ENCODE measurements around the gene TNFRSF25. TPM values are rescaled to one million over a fixed set of nuclear protein-coding genes. Genes with fewer than 3 reads are reported as not detected.

Gene TNFRSF25, protein sequence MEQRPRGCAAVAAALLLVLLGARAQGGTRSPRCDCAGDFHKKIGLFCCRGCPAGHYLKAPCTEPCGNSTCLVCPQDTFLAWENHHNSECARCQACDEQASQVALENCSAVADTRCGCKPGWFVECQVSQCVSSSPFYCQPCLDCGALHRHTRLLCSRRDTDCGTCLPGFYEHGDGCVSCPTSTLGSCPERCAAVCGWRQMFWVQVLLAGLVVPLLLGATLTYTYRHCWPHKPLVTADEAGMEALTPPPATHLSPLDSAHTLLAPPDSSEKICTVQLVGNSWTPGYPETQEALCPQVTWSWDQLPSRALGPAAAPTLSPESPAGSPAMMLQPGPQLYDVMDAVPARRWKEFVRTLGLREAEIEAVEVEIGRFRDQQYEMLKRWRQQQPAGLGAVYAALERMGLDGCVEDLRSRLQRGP
- 3.3 and 5.2 TPM in 2 replicates for total RNA-seq

DNA sequence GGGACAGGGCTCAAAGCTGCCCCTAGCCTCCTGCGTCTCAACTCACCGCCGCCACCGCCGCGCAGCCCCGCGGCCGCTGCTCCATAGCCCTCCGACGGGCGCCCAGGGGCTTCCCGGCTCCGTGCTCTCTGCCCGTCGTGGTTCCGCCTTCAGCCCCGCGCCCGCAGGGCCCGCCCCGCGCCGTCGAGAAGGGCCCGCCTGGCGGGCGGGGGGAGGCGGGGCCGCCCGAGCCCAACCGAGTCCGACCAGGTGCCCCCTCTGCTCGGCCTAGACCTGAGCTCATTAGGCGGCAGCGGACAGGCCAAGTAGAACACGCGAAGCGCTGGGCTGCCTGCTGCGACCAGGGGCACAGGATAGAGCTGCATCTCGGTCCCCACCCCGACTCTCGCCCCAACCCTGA, at the start of gene TNFRSF25:
TSS of gene TNFRSF25 (minus strand) at position 151 of the 400 bp plus-strand sequence. CDS start at position 85, 66 bp downstream.
- no peak for DNase-seq (ENCODE audit: low read depth in 2 of 2)

DNA sequence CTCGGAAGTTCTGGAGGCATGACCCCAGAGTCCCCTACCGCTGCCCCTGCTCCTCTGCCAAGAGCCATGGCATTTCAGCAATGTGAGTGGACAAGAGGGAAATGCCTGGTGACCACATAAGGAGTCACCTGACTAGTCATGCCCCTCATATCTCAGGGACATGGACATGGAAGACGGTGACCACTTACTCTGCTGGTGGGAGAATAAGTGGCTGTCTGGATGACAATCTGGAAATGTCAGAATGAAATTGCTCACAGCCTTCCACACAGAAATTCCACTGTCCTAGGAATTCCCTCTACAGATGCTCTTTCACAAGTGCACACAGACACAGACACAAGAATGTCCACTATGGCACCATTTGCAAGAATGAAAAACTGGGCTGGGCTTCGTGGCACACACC, 49.8 kb upstream of the TNFRSF25 start:
- DNase-seq (ENCODE audit: low read depth in 2 of 2): no peak

DNA sequence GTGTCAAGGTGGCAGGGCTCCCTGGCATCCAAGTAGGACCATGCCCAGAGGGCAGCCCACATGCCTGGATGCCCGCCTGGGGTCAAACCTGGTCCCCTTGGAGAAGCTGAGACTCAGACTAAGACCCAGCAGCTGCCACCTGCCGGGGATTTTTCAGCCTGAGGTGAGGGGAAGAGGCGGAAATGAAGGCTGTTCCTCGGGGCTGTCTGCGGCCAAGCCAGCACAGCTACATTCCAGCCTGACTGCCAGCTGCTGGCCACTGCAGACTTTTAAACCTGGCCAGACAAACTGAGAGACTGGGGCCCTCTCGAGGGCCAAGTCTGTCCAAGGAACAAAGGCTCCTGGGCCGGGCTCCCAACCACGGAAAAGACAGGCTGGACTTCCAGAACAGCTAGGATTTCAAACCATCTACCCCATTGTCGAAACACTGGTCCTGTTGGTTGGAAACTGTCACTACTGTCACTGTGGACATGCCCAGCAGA, 47.4 kb upstream of the TNFRSF25 start:
- DNase-seq (ENCODE audit: low read depth in 2 of 2): no peak

DNA sequence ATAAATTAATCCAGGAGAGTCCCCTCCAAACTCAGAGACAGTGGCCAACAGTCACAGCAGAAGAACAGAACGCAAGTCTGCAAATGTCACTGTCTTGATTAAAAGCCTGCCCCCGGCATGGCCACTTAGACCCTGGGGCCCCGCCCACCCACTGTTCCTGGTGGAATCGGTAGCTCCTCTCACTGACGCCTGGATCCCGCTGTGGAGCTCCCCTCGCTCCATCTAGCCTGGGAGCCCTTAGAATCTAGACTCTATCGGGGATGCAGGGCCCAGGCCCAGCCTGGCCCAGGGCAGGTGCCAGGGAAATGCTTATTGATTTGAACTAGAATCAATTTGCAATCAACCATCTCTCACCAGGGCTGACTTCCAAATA, 46.9 kb upstream of the TNFRSF25 start:
- no peak for DNase-seq (ENCODE audit: low read depth in 2 of 2)

DNA sequence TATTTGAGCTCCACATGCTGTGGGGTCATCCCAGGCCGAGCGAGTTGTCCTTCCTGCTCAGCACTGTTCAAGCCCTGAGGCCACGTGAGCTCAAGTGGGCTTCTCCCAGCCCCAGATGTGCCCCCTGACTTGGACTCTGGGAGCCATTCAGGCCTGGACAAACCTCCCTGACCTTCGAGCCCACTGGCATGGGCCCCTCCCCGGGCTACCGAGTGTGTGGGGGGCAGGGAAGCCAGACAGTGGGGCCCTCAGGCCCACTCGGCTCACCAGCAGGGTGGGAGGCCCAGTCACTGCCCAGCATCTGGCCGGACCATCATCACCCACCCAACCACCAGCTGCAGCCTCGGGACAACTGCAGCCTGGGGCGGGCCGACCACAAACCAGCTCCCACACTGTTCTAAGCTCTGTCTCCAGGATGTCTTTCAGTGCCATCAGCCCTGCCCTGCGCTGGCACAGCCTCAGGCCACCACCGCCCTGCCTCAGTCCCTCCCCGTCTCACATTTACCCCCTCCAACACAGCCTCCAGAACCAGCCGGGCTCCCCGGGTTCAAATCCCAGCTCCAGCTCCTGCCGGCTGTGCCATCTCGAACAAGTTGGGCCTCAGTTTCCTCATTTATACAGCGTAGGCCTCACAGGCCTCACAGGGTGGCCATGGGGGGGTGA, 46.4 kb upstream of the TNFRSF25 start:
- no peak for DNase-seq (ENCODE audit: low read depth in 2 of 2)

DNA sequence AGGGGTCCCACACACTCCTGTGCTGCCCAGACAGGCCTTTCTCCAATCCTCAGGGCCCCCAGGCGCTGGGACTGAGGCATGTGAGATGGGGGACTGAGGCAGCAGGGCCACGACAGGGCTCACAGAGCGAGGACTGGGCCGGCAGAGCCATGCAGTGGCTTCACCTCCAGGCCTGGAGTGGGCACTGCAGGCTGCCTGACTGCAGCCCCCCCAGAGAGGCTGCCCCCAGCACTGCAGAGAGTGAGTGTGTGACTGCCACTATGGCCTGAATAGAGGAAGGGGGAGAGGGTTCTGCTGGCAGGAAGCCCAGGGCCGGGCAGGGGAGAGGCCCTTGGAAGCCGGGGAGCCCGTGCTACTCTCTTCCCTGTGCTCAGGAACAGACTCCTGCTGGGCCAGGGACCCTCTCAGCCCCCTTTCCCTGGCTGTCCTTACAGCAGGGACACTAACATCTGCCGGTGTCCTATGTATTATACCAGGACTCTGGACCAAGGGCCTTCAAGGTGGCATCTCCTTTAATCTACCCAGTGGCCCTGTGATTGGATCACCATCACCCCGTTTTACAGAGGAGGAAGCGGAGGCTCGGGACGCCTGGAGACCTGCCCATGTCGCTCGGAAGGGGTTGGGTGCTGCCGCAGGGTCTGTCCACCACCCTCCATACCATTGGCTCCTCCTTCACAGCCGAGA, 45.7 kb upstream of the TNFRSF25 start:
- no peak for DNase-seq (ENCODE audit: low read depth in 2 of 2)

DNA sequence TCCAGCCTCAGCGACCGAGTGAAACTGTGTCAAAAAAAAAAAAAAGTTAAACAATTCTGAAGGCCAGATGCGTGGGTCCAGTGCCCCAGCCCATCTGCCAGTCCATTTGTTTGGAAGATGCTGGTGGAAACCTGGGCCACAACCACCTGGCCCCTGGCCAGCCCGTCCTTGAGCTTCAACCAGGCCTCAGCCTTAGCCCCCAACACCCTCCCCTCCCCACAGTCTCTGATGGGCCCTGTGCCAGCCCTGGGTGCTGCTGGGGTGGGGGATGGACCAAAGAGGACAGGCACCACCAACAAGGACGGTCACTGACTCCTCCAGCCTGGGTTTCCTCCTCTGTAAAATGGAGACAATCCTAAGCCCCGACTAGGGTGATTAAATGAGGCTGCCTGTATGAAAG, 45.1 kb upstream of the TNFRSF25 start:
- DNase-seq (ENCODE audit: low read depth in 2 of 2): no peak

DNA sequence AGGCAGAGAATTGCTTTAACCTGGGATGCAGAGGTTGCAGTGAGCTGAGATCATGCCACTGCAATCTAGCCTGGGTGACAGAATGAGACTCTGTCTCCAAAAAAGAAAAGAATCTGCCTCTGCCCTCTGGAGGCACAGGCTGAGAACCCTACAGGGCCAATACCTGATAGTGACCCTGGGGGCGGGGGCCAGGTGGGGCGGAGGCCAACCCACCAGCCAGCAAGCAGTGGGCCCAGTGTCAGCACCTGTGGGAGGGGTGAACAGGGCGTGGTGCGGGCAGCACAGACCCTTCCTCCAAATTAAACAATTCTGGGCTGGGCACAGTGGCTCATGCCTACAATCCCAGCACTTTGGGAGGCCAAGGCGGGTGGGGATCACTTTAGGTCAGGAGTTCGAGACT, 44.5 kb upstream of the TNFRSF25 start:
- no peak for DNase-seq (ENCODE audit: low read depth in 2 of 2)

DNA sequence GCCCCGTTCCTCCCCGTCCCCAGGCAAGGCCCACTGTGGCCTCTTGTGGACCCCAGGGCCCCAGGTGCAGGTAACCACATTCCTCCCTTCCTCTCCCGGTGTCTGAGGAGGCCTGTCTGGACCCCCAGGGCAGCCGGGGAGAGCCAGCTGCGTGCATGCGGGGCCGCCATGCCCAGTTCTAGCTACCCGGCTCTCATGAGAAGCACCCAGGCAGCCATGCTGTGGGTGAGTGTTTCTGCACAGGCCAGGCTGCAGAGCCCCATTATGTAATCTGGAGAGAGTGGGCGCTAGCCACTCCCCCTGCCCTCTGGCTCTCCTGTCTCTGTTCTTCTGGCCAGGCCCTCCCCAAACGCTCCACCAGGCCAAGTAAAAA, 43.9 kb upstream of the TNFRSF25 start:
- DNase-seq (ENCODE audit: low read depth in 2 of 2): no peak

DNA sequence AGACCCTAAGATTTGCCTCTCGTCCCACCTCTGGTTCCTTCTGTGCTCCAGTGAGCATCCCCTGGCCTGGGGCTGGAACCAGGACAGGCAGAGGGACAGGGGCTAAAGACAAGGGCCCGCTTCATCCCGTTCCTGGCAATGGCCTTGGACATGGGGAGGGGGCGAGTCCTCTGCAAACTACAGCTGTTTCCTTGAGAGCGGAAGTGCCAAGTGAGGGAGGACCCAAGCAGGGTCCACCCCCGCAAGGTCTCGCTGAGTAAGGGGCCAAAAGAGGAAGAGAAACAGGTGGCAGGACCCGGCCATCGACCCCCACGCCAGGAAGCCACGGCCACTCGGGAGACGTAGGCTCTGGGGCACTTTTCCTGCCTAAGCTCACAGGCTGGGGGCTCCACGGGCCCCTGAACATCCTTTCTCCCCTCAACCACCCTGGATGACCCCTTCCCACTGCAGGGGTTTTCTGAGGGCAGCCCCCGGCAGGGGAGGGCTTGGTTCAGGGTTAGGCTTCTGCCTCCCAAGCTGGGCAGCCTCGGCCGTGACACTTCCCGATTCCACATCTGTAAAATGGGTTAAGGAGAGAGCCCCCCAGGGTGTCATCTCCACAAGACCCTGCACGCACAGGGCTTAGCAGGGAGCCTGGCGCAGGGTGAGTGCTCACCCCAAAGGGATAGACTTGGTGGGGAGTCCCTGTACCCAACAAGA, 43.4 kb upstream of the TNFRSF25 start:
- DNase-seq (ENCODE audit: low read depth in 2 of 2): no peak

DNA sequence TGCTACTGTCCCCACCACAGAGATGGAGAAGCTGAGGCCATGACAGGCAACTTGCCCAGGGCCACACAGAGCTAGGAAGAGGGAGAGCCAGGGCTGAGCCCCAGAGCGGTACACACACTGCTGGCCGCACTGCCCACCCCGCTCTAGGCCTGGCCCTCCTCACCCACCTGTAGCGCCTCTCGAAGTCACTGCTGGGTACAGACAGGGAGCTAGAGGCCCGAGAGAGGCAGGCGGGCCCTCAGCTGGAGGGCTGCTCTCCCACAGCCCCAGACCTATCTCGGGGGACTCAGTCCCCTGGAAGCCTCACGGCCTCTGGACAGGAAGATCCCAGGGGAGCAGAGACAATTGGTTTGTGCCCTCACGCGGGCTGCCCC, 42.8 kb upstream of the TNFRSF25 start:
- no peak for DNase-seq (ENCODE audit: low read depth in 2 of 2)

DNA sequence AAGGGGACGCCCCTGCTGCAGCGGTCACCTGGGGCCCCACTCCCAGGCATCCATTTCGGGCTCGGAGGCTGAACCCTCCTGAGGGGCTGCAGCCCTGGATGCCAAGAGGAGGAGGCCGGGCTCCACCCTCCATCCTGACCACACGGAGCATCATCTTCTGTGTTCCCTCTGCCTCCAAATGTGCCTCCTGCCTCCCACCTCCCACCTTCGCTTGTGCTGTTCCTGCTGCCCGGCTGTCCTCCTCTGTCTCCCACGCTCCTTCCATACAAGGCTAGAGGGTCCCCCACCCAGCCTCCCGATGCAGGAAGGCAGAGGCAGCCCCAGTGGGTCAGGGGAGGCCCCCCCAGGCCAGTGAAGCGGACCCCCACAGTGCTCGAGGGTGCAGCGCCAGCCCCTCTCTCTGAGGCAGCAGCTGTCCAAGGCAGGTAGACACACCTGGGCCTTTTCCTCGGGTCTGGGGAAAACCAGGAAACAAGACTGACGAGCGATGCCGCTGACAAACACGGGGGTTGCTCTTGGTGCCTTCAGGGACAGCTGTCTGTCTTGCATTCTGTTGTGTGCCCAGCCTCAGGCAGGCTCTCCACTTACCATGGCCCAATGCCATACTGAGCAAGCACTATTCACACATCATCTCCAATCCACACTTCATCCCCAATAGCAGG, 42.3 kb upstream of the TNFRSF25 start:
- DNase-seq (ENCODE audit: low read depth in 2 of 2): no peak

DNA sequence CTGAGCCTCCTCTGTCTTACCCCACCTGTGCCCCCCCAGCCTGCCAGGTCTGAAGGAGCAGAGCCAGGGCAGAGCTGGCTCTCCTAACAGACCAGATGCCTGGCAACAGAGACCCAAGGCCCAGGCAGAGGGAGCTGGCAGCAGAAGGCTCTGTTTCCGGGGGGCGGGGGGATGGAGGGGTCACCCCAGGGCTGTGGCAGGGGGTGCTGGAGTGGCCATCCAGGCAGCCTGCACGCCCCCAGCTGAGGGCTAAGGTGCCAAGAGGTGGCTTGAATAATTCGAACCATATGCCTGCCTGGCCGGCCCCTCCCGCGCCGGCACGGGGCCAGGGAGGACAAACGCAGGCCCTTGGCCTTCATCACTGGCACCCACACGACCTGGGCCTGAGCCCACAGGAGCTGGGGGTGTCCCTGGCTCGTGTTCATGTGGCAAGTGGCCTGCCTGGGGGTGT, 41.5 kb upstream of the TNFRSF25 start:
- no peak for DNase-seq (ENCODE audit: low read depth in 2 of 2)

DNA sequence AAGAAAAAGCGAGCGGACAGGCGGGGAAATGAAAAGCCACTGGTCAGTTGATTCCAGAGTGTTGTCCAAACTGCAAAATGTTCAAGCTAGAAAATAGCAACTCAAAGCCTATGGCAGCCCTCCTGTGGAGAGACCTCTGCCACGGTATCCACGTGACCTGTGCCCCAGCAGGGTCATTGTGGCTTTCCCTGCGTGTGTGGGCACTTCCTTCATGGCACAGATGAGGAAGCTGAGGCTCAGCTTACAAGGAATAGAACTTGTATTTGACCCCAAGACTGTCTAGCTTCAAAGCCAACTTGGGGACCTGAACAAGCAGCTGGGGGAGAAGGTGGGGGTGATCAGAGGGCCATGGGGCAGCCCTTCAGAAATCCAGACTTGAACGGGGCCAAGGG, 41.1 kb upstream of the TNFRSF25 start:
- no peak for DNase-seq (ENCODE audit: low read depth in 2 of 2)

DNA sequence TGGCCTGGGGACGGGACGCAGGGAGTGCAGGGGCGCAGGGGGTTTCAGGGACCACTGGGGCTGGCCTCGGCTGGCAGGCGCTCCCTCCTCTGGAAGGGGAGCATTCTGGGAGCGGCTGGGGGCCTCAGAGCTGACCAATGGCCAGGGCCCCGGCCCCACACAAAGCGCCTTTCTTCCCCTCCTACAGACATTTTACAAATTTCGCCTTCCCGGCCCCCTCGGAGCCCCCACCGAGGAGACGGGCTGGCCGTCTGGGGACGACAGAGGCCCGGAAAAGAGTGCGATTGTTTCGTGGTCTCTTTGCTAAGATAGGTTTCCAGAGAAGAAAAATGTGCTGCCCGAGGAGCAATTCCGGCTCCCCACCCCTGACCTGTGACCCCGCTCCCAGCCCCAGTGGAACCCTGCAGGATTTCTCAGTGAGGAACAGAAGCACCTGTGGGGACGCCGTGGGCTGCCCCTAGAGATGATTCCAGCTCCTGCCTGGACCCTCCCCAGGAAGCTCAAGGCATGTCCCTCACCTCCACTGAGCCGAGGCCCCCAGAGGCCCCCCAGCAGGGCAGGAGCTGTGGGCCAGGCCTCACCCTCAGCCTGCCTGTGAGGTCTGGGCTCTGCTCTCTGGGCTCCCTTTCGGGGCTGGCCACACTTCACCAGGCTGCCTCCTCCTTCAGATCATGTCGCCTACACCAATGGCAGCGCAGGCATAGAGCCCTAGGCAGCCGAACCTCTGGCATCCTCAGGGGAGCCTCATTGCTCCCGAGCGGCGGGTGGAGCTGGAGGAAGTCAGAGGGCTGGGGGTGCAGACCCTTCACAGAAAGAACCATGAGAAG, 40.5 kb upstream of the TNFRSF25 start:
- no peak for DNase-seq (ENCODE audit: low read depth in 2 of 2)

DNA sequence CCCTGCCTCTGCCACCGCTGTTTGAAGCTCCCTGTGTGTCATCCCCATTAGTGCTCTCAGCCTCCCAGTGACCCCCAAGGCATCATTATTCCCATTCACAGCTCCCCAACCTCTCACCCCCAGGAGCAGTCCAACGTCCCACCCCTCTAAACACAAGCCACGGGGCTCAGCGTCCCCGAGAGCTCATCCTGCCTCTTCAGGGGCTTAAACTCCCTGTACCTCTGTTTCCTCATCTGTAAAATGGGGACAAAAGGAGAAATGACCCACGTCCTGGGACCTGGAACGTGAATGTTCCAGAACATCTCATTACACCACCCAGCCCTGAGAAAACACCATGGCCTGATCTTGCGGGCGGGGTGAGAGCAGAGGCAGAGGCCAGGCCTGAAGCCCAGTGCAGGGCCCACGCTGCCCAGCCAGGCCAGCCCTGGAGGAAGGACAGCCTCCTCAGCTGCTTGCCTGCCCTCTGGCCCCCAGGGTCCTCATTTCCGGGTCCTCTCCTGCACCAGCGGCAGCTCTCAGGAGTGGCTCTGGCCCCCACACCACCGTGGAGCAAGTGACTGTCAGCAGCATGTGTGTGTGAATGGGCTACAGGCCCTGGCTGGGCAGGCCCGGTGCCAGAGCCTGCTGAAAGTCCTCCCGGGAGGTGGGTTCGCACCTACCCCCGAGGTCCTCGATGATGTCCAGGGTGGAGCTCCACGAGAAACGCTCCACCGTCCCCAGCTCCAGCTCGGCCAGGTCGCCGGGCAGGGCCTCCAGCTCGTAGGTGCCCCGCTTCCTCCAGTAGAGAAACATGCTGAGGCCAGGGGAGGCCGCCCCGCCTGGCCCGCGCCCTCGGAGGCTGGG, 39.6 kb upstream of the TNFRSF25 start:
- no peak for DNase-seq (ENCODE audit: low read depth in 2 of 2)

DNA sequence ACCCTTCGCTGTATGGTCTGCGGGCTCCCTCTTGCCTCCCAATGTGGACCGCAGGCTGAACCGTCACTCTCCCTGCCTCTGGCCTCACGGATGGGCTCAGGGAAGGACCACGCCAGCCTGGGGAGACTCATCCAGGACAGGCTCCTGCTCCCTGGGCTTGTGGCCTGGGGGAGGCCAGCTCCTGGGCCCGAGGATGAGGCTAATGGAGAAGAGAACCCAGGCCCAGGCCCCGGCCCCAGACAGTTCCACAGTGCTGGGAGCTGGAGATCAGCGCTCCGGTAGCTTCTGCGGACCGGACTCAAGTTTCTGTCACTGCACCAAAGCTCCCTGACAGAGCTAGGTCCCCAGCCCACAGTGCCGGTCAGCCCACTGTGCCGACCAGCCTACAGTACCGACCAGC, 38.9 kb upstream of the TNFRSF25 start:
- DNase-seq (ENCODE audit: low read depth in 2 of 2): no peak

DNA sequence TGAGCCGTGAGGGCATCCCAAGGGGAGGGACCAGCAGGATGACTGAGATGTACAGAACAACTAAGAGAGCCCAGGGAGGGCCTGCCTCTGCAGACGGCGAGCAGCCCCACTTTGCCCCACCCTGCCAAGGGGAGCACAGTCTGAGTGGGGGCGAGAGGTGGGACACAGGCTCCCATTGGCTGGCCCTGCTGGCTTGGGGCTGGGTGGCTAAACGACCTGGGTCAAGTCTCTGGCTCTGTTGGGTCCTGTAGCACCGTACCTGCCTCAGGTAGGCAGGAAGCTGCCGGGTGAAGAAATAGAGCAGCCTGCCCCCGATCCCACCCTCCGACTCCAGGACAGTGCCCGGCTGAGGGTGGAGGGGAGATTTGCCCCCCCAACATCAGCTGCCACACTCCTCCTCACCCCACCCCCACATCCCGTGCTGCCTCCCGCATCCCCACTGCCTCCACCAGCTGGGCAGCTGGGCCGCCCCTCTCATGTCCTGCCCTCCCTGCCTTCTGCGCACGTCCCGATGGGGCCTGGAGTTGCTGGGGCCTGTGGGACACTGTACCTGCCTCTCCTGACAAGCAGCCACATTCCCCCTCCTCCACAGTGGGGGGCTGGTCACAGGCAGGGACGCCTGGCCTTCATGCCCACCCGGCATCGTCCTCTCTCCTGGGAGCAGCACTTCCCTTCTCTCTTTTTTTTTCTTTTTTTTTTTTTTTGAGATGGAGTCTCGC, 38.1 kb upstream of the TNFRSF25 start:
- no peak for DNase-seq (ENCODE audit: low read depth in 2 of 2)

All from lung microvascular endothelial cell (primary cell).